ENCODE measurements around the gene NUP43.

DNA sequence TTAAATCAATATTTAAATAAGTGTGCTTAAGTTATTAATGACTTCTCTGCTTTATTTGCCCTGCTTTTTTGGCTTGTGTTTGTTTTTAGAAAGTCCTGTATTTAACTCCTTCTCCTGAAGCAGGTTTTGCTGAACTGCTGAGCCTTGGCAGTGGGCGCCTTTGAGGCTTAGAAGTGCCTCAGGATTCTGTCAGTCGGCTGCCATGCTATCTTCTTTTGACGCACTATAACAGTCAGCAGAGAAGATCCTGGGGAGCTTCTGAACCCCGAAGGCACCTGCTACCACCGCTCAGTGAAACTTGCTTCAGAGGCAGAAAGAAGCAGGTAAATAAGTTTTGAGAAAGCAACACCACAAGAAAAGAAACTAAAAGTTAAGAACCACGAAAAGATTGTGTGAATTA is 25.6 kb upstream of the NUP43 start:
- no peak for TF ChIP-seq POLR2A (IDR thresholded peaks at IDR 0.05; ENCODE audit: insufficient read depth in 1 of 2, low read depth in 2 of 2, low read length in 2 of 2)
- TF ChIP-seq, protein P1, sequence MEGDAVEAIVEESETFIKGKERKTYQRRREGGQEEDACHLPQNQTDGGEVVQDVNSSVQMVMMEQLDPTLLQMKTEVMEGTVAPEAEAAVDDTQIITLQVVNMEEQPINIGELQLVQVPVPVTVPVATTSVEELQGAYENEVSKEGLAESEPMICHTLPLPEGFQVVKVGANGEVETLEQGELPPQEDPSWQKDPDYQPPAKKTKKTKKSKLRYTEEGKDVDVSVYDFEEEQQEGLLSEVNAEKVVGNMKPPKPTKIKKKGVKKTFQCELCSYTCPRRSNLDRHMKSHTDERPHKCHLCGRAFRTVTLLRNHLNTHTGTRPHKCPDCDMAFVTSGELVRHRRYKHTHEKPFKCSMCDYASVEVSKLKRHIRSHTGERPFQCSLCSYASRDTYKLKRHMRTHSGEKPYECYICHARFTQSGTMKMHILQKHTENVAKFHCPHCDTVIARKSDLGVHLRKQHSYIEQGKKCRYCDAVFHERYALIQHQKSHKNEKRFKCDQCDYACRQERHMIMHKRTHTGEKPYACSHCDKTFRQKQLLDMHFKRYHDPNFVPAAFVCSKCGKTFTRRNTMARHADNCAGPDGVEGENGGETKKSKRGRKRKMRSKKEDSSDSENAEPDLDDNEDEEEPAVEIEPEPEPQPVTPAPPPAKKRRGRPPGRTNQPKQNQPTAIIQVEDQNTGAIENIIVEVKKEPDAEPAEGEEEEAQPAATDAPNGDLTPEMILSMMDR (CRISPR knock-in tag; IDR thresholded peaks at IDR 0.05): no peak
- no peak for TF ChIP-seq TCF7L2 (IDR thresholded peaks at IDR 0.05; ENCODE audit: low read depth, low read length)
- TF ChIP-seq IRF2 (CRISPR knock-in tag; IDR thresholded peaks at IDR 0.05): no peak
- no peak for TF ChIP-seq ZNF10 (CRISPR knock-in tag; IDR thresholded peaks at IDR 0.05; ENCODE audit: borderline replicate concordance, low read depth)
- no peak for TF ChIP-seq SMAD1 (CRISPR knock-in tag; IDR thresholded peaks at IDR 0.05; ENCODE audit: borderline replicate concordance, low read depth)
- TF ChIP-seq CREB1 (IDR thresholded peaks at IDR 0.05): no peak
- TF ChIP-seq CREB1 (CRISPR knock-in tag; IDR thresholded peaks at IDR 0.05): no peak
- TF ChIP-seq SMC3 (IDR thresholded peaks at IDR 0.05; ENCODE audit: low read length): no peak

Data from HepG2 (cell line).